B cell (primary cell): Measurements from ENCODE around the gene CCDC106.

Experiments
- CTCF ChIP-seq: fragments of 200-600 bp; IDR thresholded peaks from one replicate; pipeline ENCODE4 v1.8.0; 2022; ENCODE audit warnings: antibody characterized with exemption, mild to moderate bottlenecking
- EZH2 ChIP-seq: IDR thresholded peaks from 2 replicates; pipeline ENCODE4 v1.6.1; 2012; ENCODE audit warnings: borderline replicate concordance, low read depth, mild to moderate bottlenecking, moderate library complexity, low read length; ENCODE audit not compliant: insufficient read depth, poor library complexity, severe bottlenecking

DNA sequence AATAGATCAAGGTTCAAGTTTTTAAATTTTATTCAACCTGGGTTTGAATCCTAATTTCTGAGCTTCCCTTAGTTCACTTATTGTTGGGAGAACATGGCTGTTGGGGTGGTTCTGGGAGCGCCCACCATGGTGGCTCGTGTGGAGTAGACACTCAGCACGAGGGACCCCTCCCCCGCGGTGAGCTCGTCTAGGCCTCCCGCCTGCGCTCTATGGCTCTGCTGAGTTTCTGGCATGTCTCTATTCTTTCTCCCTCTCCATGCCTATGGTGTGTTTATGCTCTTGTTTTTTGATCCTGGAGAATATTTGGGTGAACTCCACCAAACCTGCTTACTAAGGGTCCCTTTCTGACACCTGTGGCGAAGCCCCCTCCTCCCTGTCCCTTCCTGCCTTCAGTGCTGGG lies 25.5 kb downstream of the CCDC106 start:
- TF ChIP-seq EZH2 (no peak), CTCF (no peak)
